ENCODE results near the gene UNC80.

UNC80 gene

DNA sequence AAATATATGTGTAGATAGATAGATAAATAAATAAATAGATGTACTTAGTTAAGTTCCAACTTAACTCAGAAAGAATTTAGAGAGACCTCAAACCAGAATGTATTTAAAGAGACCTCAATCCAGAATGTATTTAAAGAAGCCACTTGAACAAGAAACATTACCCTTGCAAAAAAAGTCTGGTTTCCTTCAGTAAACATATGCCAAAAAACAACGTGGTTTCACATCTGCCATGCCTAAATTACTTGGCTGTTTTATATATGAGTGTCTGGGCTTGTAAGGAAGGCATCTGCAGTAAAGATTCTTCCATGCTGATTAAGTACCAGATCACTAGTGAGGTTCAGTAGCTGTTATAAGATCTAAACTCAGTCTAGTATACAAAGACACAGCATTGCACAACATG is 201.7 kb downstream of the UNC80 start:
- no peak for DNase-seq

DNA sequence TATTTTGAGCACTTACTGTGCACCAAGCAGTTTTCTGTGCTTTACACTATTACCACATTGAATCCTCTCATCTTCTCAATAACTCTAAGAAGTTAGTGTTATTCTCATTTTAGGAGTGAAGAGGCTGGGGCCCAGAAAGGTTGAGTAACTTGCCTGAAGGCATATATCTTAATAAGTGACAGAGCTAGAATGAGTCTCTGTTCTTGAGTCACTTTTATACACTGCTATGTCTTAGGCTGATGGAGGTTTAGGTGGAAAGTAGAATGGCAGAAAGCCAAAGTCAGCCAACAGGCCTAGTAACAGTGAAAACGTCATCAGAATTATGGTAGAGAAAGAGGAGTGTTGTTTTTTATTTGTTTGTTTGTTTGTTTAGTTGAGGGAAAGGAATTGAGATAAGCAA is 202.9 kb downstream of the UNC80 start:
- no peak for DNase-seq

DNA sequence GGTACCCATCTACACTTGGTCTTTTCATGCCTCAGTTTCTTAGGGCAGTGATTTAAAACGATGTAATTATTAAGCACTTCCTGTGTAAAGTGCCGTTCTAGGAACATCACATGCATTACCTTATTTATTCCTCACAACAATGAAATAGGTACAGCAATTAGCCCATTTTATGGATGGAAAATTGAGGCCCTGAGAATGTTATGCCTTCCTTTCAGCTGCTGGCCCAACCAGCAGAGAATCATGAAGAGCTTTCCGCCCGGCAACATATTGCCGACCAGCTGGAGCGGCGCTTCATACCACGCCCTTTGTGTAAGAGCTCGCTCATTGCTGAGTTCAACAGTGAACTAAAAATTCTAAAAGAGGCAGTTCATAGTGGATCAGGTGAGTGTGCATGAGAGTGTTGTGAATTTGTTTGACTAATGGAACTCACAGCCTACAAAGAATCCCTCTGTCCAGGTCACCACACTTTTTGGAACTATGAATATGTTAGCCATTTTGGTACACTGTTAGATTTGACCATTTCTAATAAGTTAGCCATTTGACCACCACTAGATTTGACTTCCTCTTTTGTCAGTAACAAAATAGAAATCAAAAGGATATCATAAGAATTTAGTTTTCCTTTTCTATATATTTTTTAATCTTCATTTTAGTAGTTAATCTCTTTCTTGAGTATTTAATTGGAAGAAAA is 205.2 kb downstream of the UNC80 start:
- no peak for DNase-seq

DNA sequence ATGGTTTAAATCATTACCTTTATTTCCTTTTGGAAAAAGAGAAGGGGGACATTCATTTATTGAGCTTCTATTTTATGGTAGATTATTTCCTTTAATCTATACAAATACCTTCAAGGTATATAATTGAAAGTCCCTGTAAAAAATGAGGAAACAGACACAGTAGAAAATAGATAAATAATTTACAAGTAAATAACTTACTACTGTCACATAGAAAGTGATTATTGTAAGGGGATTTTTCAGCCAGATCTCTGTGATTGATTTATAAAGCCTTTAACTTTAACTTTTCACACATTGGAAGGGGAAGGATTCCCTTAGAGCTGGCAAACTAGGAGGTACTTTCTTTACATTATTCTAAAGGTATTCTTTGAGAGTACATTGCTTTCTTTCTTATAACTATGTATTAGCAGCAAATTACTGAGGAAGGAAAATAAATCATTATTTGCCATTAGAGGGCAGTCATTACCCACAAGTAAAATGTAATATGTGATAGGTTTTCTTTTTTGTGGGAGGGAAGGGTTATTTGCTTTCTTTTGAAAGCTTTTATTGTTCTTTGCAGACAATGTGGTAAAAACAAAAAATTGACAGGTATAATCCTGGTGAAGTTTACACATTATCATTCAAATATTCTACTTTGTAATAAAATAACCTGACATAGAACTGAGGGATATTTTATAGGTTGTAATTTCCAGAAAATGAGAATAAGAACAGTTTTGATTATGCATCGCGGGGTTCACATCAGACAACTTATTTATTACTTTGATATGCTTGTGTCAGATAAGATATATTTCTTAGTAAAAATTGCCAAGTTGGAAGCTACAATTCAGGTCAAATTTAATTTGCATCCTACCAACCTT is 206.0 kb downstream of the UNC80 start:
- peak; percentile 21 for DNase-seq

DNA sequence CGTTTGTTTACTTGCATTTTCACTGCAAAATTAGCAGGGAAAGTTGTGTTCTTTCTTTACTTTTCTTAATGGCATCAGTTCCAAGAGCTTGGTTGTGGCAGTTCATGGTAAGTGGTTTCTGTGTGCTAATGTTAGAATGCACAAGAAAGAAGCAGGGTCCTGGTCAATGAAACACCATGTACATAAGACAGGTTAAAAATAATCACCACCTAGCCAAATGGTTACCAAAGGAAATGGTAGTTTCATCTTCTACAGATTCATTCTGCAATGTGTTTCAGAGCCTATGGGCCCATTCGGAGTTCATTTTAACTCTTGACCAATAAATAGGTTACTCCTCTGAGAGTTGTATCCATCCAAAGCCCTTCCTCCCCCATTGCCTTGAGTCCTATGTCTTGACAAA is 212.7 kb downstream of the UNC80 start:
- no peak for DNase-seq

DNA sequence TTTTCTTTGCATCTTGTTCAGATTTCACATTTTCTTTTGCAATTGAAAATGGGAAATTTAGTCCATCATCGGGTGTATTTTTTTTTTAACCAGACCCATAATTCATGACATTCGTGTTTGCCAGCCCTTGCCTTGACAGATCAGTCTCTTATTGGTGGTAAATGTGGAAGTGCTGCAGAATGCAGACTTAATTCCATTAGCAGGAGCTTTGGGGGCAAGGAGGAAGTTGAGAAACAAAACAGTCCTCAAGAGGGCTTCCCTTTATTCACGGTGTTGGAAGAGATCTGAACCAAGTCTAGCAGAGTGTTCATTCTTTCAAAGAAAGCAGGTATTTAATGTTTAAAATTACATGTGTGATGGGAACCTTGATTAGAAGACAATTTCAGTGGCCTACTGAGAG is 214.2 kb downstream of the UNC80 start:
- no peak for DNase-seq

DNA sequence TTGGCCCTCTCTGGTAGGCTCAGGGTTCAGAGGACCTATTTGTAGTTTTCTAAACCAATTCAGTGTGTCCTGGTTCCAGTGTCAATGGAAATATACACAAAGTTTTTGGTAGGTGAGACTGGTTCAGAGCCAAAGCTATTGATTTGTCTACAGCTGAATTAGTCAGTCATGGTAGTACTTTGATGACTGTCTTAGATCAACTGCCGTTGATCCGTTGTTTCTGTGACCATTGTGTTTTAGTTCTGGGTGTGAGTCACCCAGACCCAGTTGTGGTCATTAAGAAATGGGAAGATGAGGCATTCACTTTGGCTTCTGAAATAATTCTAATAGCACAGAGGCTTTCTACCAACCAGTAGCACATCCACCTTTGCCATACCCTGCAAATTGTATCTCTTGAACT is 214.8 kb downstream of the UNC80 start:
- no peak for DNase-seq

DNA sequence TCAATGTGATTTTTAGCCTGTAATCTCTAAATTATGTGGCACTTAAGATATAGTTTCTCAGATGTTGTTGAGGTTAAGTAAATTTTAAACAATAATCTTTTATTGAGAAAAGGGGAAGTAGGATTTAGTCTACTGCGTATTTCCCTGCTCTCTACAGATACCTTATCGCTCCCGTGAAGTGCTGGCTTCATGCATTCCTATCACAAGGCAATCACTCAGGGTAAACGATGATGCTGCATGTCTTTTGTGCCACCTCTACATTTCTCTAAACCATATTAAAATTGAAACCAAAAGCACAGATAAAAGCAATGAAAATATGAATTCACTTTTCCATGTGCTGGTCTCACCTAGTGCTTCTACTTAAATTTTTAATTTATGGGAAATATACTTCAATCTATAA is 216.4 kb downstream of the UNC80 start:
- DNase-seq = no peak

DNA sequence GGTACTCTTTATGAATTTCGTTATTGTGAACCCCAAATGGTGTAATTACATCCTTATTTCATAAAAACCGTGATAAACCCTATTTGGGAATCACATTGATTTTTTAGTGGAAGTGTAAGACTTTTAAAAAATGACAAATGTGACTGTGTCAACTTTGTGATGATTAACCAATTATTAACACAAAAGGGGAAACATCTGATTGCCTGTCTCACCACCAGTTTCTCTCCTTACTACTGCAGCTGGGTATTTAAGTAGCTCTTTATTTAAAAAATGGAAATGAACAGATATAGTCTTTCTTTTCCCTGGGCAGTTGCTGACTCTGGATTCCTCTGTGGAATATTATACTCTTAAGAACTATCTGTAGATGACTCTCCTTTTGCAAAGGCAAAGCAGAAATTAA is 219.2 kb downstream of the UNC80 start:
- DNase-seq = no peak

DNA sequence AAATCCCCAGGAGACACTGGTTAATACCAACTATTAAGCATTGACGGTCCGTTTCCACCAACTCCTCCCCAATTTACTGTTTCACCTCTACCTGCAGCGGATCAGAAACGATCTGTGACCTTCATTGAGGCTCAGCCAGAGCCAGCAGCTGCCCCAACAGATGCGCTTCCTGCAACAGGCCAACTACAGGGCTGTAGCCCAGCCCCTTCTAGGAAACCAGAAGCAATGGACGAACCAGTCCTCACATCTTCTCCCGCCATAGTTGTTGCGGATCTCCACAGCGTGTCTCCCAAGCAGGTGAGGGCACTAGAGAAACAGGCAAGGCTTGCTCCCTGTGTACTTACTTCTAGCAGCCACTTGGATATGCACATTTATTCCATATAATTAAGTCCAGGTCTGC is 222.3 kb downstream of the UNC80 start:
- DNase-seq = no peak

DNA sequence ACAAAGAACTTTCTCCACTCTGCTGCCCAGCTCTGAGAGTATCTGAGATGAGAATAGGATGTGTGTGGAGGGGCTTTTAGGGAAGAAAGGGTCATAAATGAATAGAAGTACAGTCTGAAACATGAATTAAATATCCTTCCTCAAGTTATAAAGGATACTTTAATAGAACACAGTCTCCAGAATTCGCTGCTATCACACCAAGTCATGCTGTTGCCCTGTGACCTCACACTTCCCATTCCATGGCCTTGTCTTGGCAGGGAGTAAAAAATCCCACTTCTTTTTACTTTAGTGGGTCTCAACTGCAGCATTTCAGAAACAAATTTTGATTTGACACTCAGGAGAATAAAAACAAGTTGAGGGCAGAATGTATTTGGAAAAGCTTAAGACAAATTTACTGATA is 227.0 kb downstream of the UNC80 start:
- DNase-seq = no peak

DNA sequence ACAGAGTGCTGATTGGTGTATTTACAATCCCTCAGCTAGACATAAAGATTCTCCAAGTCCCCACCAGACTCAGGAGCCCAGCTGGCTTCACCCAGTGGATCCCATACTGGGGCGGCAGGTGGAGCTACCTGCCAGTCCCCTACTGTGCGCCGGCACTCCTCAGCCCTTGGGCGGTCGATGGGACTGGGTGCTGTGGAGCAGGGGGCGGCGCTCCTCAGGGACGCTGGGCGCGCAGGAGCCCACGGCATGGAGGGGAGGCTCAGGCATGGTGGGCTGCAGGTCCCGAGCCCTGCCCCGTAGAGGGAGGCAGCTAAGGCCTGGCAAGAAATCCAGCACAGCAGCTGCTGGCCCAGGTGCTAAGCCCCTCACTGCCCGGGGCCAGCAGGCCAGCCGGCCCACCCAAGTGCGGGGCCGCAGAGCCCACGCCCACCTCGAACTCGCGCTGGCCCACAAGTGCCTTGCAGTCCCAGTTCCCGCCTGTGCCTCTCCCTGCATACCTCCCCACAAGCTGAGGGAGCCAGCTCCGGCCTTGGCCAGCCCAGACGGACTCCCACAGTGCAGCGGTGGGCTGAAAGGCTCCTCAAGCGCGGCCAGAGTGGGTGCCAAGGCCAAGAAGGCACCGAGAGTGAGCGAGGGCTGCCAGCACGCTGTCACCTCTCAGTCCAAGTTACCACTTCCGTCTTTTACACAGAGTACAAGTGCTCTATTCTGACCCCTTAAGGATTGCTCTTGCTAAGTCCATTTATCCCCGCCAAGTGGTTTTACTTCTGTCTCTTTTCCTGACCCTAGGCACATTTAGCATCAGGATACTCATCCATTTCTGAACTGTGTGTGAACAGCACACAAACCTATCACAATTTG is 229.1 kb downstream of the UNC80 start:
- DNase-seq = no peak

DNA sequence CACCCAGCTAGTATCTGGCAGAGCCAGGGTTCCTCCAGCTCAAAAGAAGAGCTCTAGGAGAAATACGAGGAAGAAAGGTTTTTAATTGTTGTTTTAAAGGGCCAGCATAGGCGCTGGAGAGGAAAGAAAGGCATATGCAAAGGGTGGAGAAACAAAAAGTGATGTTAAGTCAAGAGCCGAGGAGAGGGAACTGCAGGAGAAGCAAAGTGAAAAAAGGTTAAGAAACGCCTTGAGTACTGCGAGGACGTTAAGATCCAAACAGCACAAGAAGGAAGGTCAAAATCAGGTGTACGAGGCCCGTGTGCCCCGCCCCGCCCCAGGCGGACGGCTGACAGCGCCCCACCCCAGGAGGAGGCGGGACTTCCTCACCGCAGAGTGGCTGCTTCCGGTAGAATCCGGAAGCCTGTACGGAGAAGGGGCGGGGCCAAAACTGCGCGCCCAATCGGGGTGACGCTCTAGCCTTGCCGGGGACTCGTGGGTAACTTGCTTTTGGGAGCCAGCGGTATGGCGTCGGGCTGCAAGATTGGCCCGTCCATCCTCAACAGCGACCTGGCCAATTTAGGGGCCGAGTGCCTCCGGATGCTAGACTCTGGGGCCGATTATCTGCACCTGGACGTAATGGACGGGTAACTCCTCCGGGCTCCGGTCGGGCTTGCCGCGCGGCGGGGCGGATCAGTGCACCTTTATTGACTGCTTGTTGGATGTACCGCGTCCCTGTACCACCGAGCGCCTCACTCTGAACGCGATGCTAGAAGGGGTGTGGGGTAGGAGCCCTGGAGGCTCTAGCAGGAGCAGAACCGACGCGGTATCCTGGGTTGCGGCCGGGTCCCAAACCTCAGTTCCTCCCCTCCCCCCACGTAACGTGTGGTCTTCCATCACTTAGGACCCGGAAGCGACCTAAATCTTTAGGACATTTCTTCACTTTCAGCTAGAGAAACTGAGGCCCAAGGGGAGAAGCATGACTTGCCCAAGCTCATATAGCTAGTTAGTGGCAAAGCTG is 230.8 kb downstream of the UNC80 start, which contains the start of gene RPE:
TSS of gene RPE (plus strand) at position 481 of the 1,000 bp plus-strand sequence. CDS start at position 505, 24 bp downstream.
- DNase-seq = peak; percentile 94

DNA sequence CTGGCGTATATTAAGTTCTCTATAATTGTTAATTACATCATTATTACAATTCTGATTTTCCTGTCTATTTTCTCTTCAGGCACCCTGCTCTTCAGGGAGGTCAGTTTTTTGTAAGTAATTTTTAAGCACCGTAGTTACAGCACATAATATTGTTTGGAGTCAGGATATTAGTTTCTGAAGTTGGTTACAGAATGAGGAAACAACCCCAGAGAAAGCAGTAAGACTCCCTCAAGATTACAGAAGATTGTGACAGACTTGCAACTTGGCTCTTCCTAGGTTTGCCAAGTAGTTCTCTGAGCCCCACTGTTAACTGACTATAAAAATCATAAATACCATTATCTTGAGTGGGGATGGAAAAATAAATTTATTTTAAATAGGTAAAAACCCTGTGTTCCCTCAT is 231.7 kb downstream of the UNC80 start:
- DNase-seq = no peak

DNA sequence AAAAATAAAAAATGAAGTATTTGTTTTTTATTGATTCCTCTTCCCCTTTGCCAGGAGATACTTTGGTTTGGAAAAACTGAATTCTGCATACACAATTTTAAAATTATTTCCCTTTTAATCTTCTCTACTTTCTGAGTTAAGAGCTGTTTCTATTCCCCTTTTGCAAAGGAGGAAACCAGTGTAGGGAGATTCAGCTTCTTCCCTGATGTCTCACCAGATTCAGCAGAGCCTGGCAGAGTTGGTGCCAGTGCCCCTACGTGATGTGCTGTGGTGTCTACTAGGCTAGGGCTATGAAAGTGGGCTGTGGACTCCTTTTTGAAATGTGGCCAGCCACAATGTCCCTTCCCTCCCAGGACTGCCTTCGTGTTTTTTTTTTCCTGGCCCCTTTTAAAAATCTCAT is 233.2 kb downstream of the UNC80 start:
- no peak for DNase-seq

DNA sequence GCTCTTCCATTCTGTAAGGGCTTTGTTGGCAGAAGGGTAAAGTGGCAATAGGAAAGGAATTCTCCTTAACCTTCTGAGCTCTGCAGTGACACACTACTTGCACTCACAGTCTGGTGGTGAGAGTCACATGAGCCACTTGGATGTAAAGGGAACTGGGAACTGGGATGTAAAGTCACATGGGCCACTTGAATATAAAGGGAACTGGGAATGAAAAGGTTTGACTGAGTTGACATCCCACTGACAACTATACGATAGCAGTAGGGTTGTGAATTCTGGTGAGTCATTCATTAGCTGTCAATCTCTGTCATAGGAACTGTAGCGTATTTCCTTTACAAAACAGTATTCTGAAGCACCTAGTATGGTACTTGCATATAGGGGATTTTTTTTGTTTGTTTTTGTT is 236.3 kb downstream of the UNC80 start:
- no peak for DNase-seq

DNA sequence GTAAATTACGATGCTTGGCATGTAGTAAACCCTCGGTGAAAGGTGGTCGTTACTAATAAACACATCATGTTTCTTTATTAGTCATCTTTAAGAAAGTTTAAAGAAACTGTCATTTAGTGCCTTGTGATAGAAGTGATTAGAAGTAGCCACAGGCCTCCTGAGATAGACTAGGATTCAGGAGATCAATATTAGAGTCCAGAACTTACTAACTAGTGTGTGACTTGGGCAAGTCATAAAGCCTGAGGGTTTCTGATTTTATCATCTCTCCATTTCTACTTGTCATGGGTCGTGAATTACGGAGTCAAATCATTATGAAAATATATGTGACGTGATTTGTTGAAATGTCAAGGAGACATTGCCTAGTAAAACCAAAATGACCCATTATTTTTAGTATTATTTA is 237.5 kb downstream of the UNC80 start:
- no peak for DNase-seq

DNA sequence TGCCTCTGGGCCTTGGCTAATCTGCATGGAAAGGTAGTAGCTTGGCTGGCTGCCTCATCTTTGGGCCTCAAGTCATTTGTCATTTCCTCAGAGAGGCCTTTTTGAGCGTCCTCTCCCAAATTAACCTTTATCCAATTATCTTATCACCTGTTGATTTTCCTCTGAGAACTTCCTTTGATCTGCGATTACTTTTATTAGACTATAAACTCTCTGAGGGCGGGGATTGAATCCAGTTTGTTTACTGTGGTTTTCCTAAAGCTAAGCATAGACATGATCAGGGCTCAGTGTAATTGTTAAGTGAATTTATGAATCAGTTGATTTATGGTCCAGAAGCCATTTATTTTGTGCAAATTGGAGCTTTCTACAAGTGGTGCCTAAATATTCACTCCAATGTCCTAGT is 238.3 kb downstream of the UNC80 start:
- no peak for DNase-seq

DNA sequence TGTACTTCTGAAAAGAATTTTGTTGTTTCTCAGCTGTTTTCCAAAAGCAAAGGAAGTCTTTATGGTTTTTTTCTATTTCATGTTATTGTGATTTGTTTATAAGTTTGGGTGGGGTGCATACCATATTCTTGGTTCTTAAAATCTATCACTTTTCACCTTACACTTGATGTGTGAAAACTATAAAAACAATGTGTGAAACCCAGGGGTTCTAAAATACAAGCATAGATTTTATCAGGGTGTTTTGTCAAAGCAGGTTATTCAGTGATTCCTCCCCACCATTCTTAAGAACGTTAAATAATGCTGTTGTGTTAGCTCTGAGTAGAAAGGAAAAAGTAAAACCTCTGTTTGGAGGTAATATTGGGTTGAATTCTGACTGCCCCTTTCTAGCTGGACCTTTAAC is 248.5 kb downstream of the UNC80 start:
- DNase-seq = no peak

DNA sequence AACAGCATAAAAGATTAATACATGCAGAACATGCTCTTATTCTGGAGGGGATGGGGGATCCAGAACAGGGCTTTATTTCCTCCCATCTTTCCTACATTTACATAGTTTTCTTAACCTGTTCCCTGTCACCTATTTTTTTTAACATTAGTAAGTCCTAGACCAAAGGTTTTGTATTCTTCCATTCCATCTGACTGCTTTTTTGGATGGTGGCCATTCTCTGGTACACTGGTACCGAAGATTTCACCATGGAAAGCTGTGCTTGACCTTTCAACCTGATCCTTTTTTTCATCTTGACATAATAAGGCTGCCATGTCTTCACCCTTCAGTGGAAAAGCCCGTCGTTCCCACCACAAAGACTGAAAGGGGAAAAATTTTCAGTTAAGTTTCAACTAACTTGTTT is 251.2 kb downstream of the UNC80 start:
- DNase-seq = no peak

DNA sequence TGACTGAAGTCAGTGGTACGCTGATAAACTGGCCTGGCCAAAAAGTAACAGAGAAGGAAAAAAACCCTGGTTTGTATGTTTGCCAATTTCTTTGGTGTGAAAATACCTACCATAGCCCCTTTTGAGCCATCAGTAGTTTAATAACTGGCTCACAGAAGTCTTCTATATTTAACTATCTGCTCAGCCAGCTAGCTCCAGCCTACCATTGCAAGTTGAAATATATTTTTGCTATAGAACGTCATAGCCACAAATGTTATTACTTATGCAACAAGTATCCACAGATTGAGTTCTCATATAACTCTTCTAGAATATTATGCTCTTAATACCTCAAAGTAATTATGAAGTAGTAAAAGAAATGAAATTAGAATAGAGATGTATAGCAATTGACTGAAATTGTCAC is 256.0 kb downstream of the UNC80 start:
- no peak for DNase-seq

DNA sequence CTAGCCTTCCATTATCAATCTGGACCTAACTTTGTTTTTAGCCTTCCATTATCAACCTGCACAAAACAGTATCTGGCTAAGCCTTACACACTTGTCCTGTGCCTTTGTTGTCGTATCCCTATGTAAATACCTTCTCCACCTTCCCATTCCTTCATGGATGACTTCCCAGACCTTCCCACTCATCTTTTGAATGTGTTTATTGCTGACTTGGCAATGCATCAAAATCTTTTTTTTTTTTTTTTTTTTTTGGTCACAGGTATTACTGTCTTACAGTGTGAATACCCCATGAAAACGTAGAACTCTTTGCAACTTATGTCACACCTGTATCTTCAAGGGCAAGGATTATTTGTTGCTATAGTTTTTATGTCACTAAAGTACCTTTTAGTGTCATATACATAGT is 256.5 kb downstream of the UNC80 start:
- peak; percentile 15 for DNase-seq
